Sigmoid colon (tissue), 4 donors: ENCODE results near the gene KANK2.

ENCODE experiments used
- CTCF ChIP-seq, 4 experiments: fragments of 450-650 bp in 3 of 4; fragments of 200-600 bp in 1 of 4; IDR thresholded peaks; one replicate each; pipeline ENCODE4 v1.5.1; 2016 to 2019; ENCODE audit warnings: antibody characterized with exemption in 4 of 4, mild to moderate bottlenecking in 3 of 4, moderate library complexity in 2 of 4
- EP300 ChIP-seq, 4 donors: sonication (generic); formaldehyde crosslinking; IDR thresholded peaks; one replicate each; pipeline ENCODE4 v1.6.1; 2017; ENCODE audit warnings: antibody characterized with exemption in 4 of 4
- POLR2A ChIP-seq, 2 donors: fragments of 450-650 bp; IDR thresholded peaks; one replicate each; pipeline ENCODE4 v1.6.1; 2016; ENCODE audit warnings: antibody characterized with exemption in 2 of 2, mild to moderate bottlenecking in 2 of 2, moderate library complexity in 2 of 2
- POLR2AphosphoS5 ChIP-seq, 4 donors: sonication (generic); formaldehyde crosslinking; IDR thresholded peaks; one replicate each; pipeline ENCODE4 v1.6.1; 2017; ENCODE audit warnings: antibody characterized with exemption in 4 of 4

GRCh38 chr19:11221082-11221598, 23.8 kb upstream of the KANK2 start:
- TF ChIP-seq POLR2A (IDR thresholded peaks at IDR 0.05) (no peak), EP300 (IDR thresholded peaks at IDR 0.05) (no peak), POLR2AphosphoS5 (IDR thresholded peaks at IDR 0.05) (no peak), CTCF (IDR thresholded peaks at IDR 0.05) (no peak)
